ENCODE measurements around the gene AFF1. TPM values are rescaled to one million over a fixed set of nuclear protein-coding genes. Genes with fewer than 3 reads are reported as not detected.

The AFF1 gene
- polyA plus RNA-seq, 1 donor (not counting 4 experiments of a cell fraction or from before 2014, with no cell fraction given), result 14.4 TPM

- H3K9me1 ChIP-seq (ENCODE audit: control insufficient read depth, extremely low read depth, insufficient read depth, low read length), result no peaks in the 10 kb centered on the region
- no peak overlapping the region for H3K4me2 ChIP-seq (ENCODE audit: control insufficient read depth, extremely low read depth, insufficient read depth, low read depth, low read length)
- no peaks in the 10 kb centered on the region for H3K4me1 ChIP-seq (ENCODE audit: control insufficient read depth, extremely low read depth, insufficient read depth, low read length)
- no peak overlapping the region for H3K27ac ChIP-seq (ENCODE audit: control insufficient read depth, insufficient read depth, low read length)
- H3K79me2 ChIP-seq (ENCODE audit: control insufficient read depth, insufficient read depth, low read length), result peaks cover 6% of the 10 kb centered on the region
- no peaks in the 10 kb centered on the region for H3K27me3 ChIP-seq (ENCODE audit: control insufficient read depth, extremely low read depth, insufficient read depth, low read length)
- no peak overlapping the region for H2AFZ ChIP-seq (ENCODE audit: control insufficient read depth, low read length)
- DNase-seq (ENCODE audit: low read depth, low spot score) (no peak), FAIRE-seq (no peak)
- H4K20me1 ChIP-seq (ENCODE audit: control insufficient read depth, extremely low read depth, insufficient read depth, low read length), result no peaks in the 10 kb centered on the region
- TF ChIP-seq, protein P1, sequence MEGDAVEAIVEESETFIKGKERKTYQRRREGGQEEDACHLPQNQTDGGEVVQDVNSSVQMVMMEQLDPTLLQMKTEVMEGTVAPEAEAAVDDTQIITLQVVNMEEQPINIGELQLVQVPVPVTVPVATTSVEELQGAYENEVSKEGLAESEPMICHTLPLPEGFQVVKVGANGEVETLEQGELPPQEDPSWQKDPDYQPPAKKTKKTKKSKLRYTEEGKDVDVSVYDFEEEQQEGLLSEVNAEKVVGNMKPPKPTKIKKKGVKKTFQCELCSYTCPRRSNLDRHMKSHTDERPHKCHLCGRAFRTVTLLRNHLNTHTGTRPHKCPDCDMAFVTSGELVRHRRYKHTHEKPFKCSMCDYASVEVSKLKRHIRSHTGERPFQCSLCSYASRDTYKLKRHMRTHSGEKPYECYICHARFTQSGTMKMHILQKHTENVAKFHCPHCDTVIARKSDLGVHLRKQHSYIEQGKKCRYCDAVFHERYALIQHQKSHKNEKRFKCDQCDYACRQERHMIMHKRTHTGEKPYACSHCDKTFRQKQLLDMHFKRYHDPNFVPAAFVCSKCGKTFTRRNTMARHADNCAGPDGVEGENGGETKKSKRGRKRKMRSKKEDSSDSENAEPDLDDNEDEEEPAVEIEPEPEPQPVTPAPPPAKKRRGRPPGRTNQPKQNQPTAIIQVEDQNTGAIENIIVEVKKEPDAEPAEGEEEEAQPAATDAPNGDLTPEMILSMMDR (optimal IDR thresholded peaks at IDR 0.05 in 1 of 3, IDR thresholded peaks at IDR 0.05 in 1 of 3, conservative IDR thresholded peaks at IDR 0.05 in 1 of 3; ENCODE audit: extremely low read depth in 1 of 3, insufficient read depth in 2 of 3, low read length in 3 of 3), result no peak
- no peak for TF ChIP-seq EZH2 (IDR thresholded peaks at IDR 0.05; ENCODE audit: low read length)
- peaks cover 22 to 23% of the 10 kb centered on the region in 2 experiments for H3K36me3 ChIP-seq (ENCODE audit: control insufficient read depth in 2 of 2, extremely low read depth in 1 of 2, insufficient read depth in 2 of 2, low read length in 2 of 2)
- no peak overlapping the region for H3K4me3 ChIP-seq (ENCODE audit: control insufficient read depth in 2 of 3, extremely low read depth in 1 of 3, insufficient read depth in 2 of 3, low read depth in 1 of 3, low read length in 3 of 3)
- dilution Hi-C loops (cut with MboI; ENCODE audit: extremely low pct_ligation_motif_present, low sequenced_read_pairs), result no loop called here
- H3K9me3 ChIP-seq (ENCODE audit: control insufficient read depth, low read depth, low read length), result no peaks in the 10 kb centered on the region
- no peak overlapping the region for H3K9ac ChIP-seq (ENCODE audit: control insufficient read depth, extremely low read depth, insufficient read depth, low read length)
These were observed 193.3 kb downstream of the AFF1 start for GRCh38 chr4:87128006-87128705.

- no peak overlapping the region for H3K4me3 ChIP-seq (ENCODE audit: control insufficient read depth in 2 of 3, extremely low read depth in 1 of 3, insufficient read depth in 2 of 3, low read depth in 1 of 3, low read length in 3 of 3)
- FAIRE-seq, result no peak
- H3K9ac ChIP-seq (ENCODE audit: control insufficient read depth, extremely low read depth, insufficient read depth, low read length), result no peak overlapping the region
- H3K79me2 ChIP-seq (ENCODE audit: control insufficient read depth, insufficient read depth, low read length), result no peaks in the 10 kb centered on the region
- DNase-seq (ENCODE audit: low read depth, low spot score), result no peak
- no peaks in the 10 kb centered on the region for H4K20me1 ChIP-seq (ENCODE audit: control insufficient read depth, extremely low read depth, insufficient read depth, low read length)
- no peak for TF ChIP-seq EZH2 (IDR thresholded peaks at IDR 0.05; ENCODE audit: low read length)
- TF ChIP-seq, protein P1 (optimal IDR thresholded peaks at IDR 0.05 in 1 of 3, IDR thresholded peaks at IDR 0.05 in 1 of 3, conservative IDR thresholded peaks at IDR 0.05 in 1 of 3; ENCODE audit: extremely low read depth in 1 of 3, insufficient read depth in 2 of 3, low read length in 3 of 3), result no peak
- no peaks in the 10 kb centered on the region for H3K4me1 ChIP-seq (ENCODE audit: control insufficient read depth, extremely low read depth, insufficient read depth, low read length)
- no peaks in the 10 kb centered on the region for H3K9me3 ChIP-seq (ENCODE audit: control insufficient read depth, low read depth, low read length)
- no peak overlapping the region for H2AFZ ChIP-seq (ENCODE audit: control insufficient read depth, low read length)
- H3K27me3 ChIP-seq (ENCODE audit: control insufficient read depth, extremely low read depth, insufficient read depth, low read length), result no peaks in the 10 kb centered on the region
- H3K27ac ChIP-seq (ENCODE audit: control insufficient read depth, insufficient read depth, low read length), result no peak overlapping the region
- no peaks in the 10 kb centered on the region for H3K9me1 ChIP-seq (ENCODE audit: control insufficient read depth, extremely low read depth, insufficient read depth, low read length)
- no peak overlapping the region for H3K4me2 ChIP-seq (ENCODE audit: control insufficient read depth, extremely low read depth, insufficient read depth, low read depth, low read length)
- dilution Hi-C loops (cut with MboI; ENCODE audit: extremely low pct_ligation_motif_present, low sequenced_read_pairs), result no loop called here
- peaks cover 23 to 28% of the 10 kb centered on the region in 2 experiments for H3K36me3 ChIP-seq (ENCODE audit: control insufficient read depth in 2 of 2, extremely low read depth in 1 of 2, insufficient read depth in 2 of 2, low read length in 2 of 2)
These were observed 194.9 kb downstream of the AFF1 start for GRCh38 chr4:87129681-87130080.

Measured in keratinocyte (primary cell).